IMR-90 (cell line): ENCODE results near the gene STXBP4. TPM values are rescaled to one million over a fixed set of nuclear protein-coding genes. Genes with fewer than 3 reads are reported as not detected.

ENCODE experiments used
- ATAC-seq: fragments of 200-7000 bp; cut with Tn5 transposase; 2 replicates; pipeline ENCODE4 v1.9.1; 2020; ENCODE audit warnings: low read depth, mild to moderate bottlenecking, moderate library complexity
- BruUV-seq: library from RNA; stranded (reverse); fragments of 400-500 nt; replicated peaks from 2 replicates; lab custom pipeline; 2021; lab: Mats Ljungman, UMichigan
- CTCF ChIA-PET: fragments of 300-600 bp; formaldehyde crosslinking; extraction: SDS; loops from one replicate; lab custom pipeline; 2021; ENCODE audit warnings: antibody characterized with exemption; lab: Yijun Ruan, JAX
- POLR2A ChIA-PET: fragments of 300-600 bp; sonication (Branson Sonifier 250); formaldehyde crosslinking; loops from one replicate; lab custom pipeline; 2022; ENCODE audit warnings: antibody characterized with exemption; ENCODE audit not compliant: unreplicated experiment; lab: Charles Lee
- DNase-seq: peaks from one replicate; pipeline ENCODE4 v3.0.0; 2013
- H2AFZ ChIP-seq: replicated peaks from 2 replicates; pipeline ENCODE3; 2013; ENCODE audit warnings: low read length, mild to moderate bottlenecking; ENCODE audit not compliant: poor library complexity
- H2AK5ac ChIP-seq: 2 replicates; pipeline ENCODE4 v1.6.1; 2013; ENCODE audit warnings: low read depth, low read length, inconsistent platforms
- H2AK9ac ChIP-seq: replicated peaks from 2 replicates; pipeline ENCODE3; 2013; ENCODE audit warnings: mild to moderate bottlenecking, low read depth, low read length, moderate library complexity; ENCODE audit not compliant: poor library complexity
- H2BK120ac ChIP-seq: 2 replicates; pipeline ENCODE4 v1.6.1; 2013; ENCODE audit warnings: low read depth, low read length, inconsistent platforms
- H2BK15ac ChIP-seq: 3 replicates; pipeline ENCODE4 v1.6.1; 2013; ENCODE audit warnings: low read depth, low read length, inconsistent platforms
- H2BK20ac ChIP-seq: 2 replicates; pipeline ENCODE4 v1.6.1; 2013; ENCODE audit warnings: low read depth, mild to moderate bottlenecking, inconsistent platforms, low read length, moderate library complexity
- H2BK5ac ChIP-seq: 2 replicates; pipeline ENCODE4 v1.6.1; 2013; ENCODE audit warnings: mild to moderate bottlenecking, low read depth, low read length, inconsistent platforms; ENCODE audit not compliant: poor library complexity, severe bottlenecking
- H3K14ac ChIP-seq: replicated peaks from 2 replicates; pipeline ENCODE4 v1.6.1; 2013; ENCODE audit warnings: low read depth, low read length, inconsistent platforms
- H3K18ac ChIP-seq: 2 replicates; pipeline ENCODE4 v1.6.1; 2013; ENCODE audit warnings: low read depth, low read length, control low read depth
- H3K23ac ChIP-seq: 2 replicates; pipeline ENCODE4 v1.6.1; 2013; ENCODE audit warnings: low read depth, low read length, inconsistent platforms
- H3K27ac ChIP-seq: 2 replicates; pipeline ENCODE4 v1.5.1; 2013; ENCODE audit warnings: mild to moderate bottlenecking, control low read depth, low read length; ENCODE audit not compliant: insufficient read depth
- H3K27me3 ChIP-seq: 2 replicates; pipeline ENCODE4 v1.6.1; 2013; ENCODE audit warnings: low read length; ENCODE audit not compliant: control insufficient read depth, insufficient read depth
- H3K36me3 ChIP-seq: 2 replicates; pipeline ENCODE4 v1.6.1; 2013; ENCODE audit warnings: low read length, mixed read lengths; ENCODE audit not compliant: control insufficient read depth, insufficient read depth
- H3K4ac ChIP-seq: 2 replicates; pipeline ENCODE4 v1.6.1; 2013; ENCODE audit warnings: low read depth, low read length, inconsistent platforms
- H3K4me1 ChIP-seq: 2 replicates; pipeline ENCODE4 v1.6.1; 2013; ENCODE audit warnings: low read length, mixed read lengths; ENCODE audit not compliant: control insufficient read depth, insufficient read depth
- H3K4me2 ChIP-seq: 2 replicates; pipeline ENCODE4 v1.6.1; 2013; ENCODE audit warnings: low read depth, mild to moderate bottlenecking, control low read depth, low read length, moderate library complexity
- H3K4me3 ChIP-seq: 2 replicates; pipeline ENCODE4 v1.5.1; 2013; ENCODE audit warnings: low read depth, mild to moderate bottlenecking, control low read depth, low read length, moderate library complexity; ENCODE audit not compliant: insufficient read depth
- H3K56ac ChIP-seq: 2 replicates; pipeline ENCODE4 v1.6.1; 2013; ENCODE audit warnings: low read length, inconsistent platforms; ENCODE audit not compliant: insufficient read depth; ENCODE audit errors: extremely low read depth
- H3K79me1 ChIP-seq, 2 experiments: 2 replicates each; pipeline ENCODE4 v1.6.1; 2013; ENCODE audit warnings: low read length in 2 of 2, inconsistent platforms in 1 of 2, low read depth in 1 of 2
- H3K9ac ChIP-seq: 2 replicates; pipeline ENCODE4 v1.6.1; 2013; ENCODE audit warnings: low read depth, low read length, control low read depth
- H3K9me1 ChIP-seq: 2 replicates; pipeline ENCODE4 v1.6.1; 2013; ENCODE audit warnings: low read length, inconsistent platforms; ENCODE audit not compliant: insufficient read depth
- H3K9me3 ChIP-seq: 2 replicates; pipeline ENCODE4 v1.6.1; 2013; ENCODE audit warnings: low read length; ENCODE audit not compliant: control insufficient read depth, insufficient read depth
- H4K20me1 ChIP-seq: 2 replicates; pipeline ENCODE4 v1.6.1; 2013; ENCODE audit warnings: low read length, inconsistent platforms; ENCODE audit not compliant: insufficient read depth
- H4K5ac ChIP-seq: 2 replicates; pipeline ENCODE4 v1.6.1; 2013; ENCODE audit warnings: mild to moderate bottlenecking, low read depth, low read length, control low read depth
- H4K8ac ChIP-seq, 2 experiments: 2 replicates each; pipeline ENCODE4 v1.6.1; 2013; ENCODE audit warnings: low read depth in 2 of 2, low read length in 2 of 2, control low read depth in 1 of 2, inconsistent platforms in 1 of 2
- H4K91ac ChIP-seq: 2 replicates; pipeline ENCODE4 v1.6.1; 2013; ENCODE audit warnings: low read depth, low read length, inconsistent platforms; ENCODE audit not compliant: insufficient read depth
- CHD1 ChIP-seq: IDR thresholded peaks from 2 replicates; pipeline ENCODE4 v1.6.1; 2012; ENCODE audit warnings: low read depth, low read length, improper control_type of control experiment
- CTCF ChIP-seq: conservative IDR thresholded peaks from 2 replicates; pipeline ENCODE4 v1.5.1; 2012; ENCODE audit warnings: mild to moderate bottlenecking, low read depth, low read length, improper control_type of control experiment
- ELK1 ChIP-seq: fragments of 150-350 bp; IDR thresholded peaks from 2 replicates; pipeline ENCODE4 v1.6.1; 2016; ENCODE audit warnings: low read depth, mild to moderate bottlenecking, low read length, moderate library complexity, borderline replicate concordance
- FOS ChIP-seq: fragments of 150-350 bp; IDR thresholded peaks from 2 replicates; pipeline ENCODE4 v1.6.1; 2016; ENCODE audit warnings: low read depth, low read length
- MXI1 ChIP-seq: IDR thresholded peaks from 2 replicates; pipeline ENCODE4 v1.6.1; 2012; ENCODE audit warnings: low read depth, mild to moderate bottlenecking, low read length, moderate library complexity, borderline replicate concordance
- RAD21 ChIP-seq: IDR thresholded peaks from 2 replicates; pipeline ENCODE4 v1.6.1; 2012; ENCODE audit warnings: low read length, improper control_type of control experiment
- RCOR1 ChIP-seq: IDR thresholded peaks from 2 replicates; pipeline ENCODE4 v1.6.1; 2012; ENCODE audit warnings: mild to moderate bottlenecking, low read length, improper control_type of control experiment; ENCODE audit not compliant: insufficient replicate concordance
- RFX5 ChIP-seq: IDR thresholded peaks from 2 replicates; pipeline ENCODE4 v1.8.0; 2012; ENCODE audit warnings: low read depth, mild to moderate bottlenecking, low read length, moderate library complexity
- SMC3 ChIP-seq: fragments of 150-350 bp; IDR thresholded peaks from 2 replicates; pipeline ENCODE4 v1.6.1; 2016; ENCODE audit warnings: low read depth, mild to moderate bottlenecking, antibody characterized with exemption, low read length, moderate library complexity
- USF2 ChIP-seq: fragments of 150-350 bp; IDR thresholded peaks from 2 replicates; pipeline ENCODE4 v1.6.1; 2017; ENCODE audit warnings: mild to moderate bottlenecking, antibody characterized with exemption, low read length, low read depth
- WGBS, 2 experiments: methylation state at CpG; one replicate each; pipeline versions ENCODE4 v1.1.5 to v1.1.7; 2013; ENCODE audit warnings: missing lambda C conversion rate in 2 of 2; ENCODE audit not compliant: insufficient read length in 1 of 2; ENCODE audit errors: extremely low coverage in 2 of 2; 5-methylcytosine and 5-hydroxymethylcytosine counted together
- dilution Hi-C: fragments of 300-500 bp; cut with HindIII; formaldehyde crosslinking; loops from one replicate; pipeline ENCODE4 v1.14.3; 2018; ENCODE audit warnings: low sequenced_read_pairs; ENCODE audit not compliant: unreplicated experiment
- in situ Hi-C: fragments of 300-500 bp; cut with MboI; formaldehyde crosslinking; loops from 3 replicates; pipeline ENCODE4 v1.14.3; 2019; ENCODE audit warnings: low sequenced_read_pairs, inconsistent platforms, mixed read lengths
- intact Hi-C: fragments of 100-400 bp; cut with micrococcal nuclease; formaldehyde crosslinking; loops from 2 replicates; pipeline ENCODE4 v1.10.0; 2022
- polyA plus RNA-seq, 3 experiments: library from polyadenylated mRNA; depleted of rRNA; stranded (reverse); fragments of >200 nt; gene quantifications; 2 replicates each; pipeline ENCODE4 v1.2.3, GENCODE V29; 2012; ENCODE audit warnings: low replicate concordance in 1 of 3
- total RNA-seq: library from RNA; depleted of rRNA; stranded (reverse); fragments of >200 nt; gene quantifications from 2 replicates; pipeline ENCODE4 v1.2.3, GENCODE V29; 2012

The STXBP4 gene
- total and polyA plus RNA-seq, 2 of the 4 experiments (the other 2 are of a cell fraction) = 4.1 to 20.4 TPM

GRCh38 chr17:55175788-55176427 is 207.3 kb downstream of the STXBP4 start:
- no peak overlapping the region for H2AK5ac ChIP-seq
- H3K27me3 ChIP-seq = no peaks in the 10 kb centered on the region
- H3K9me1 ChIP-seq = 0 out of 2 replicates have a peak, but pooled peaks cover 2% of the 10 kb centered on the region
- H4K20me1 ChIP-seq = no peaks in the 10 kb centered on the region
- H3K36me3 ChIP-seq = no peaks in the 10 kb centered on the region
- H2BK120ac ChIP-seq = no peak overlapping the region
- no peak overlapping the region for H3K4me2 ChIP-seq
- dilution Hi-C loops (no loop called here), intact Hi-C loops (no loop called here), in situ Hi-C loops (no loop called here)
- H4K91ac ChIP-seq = no peak overlapping the region
- no peaks in the 10 kb centered on the region for H3K79me1 ChIP-seq
- H3K14ac ChIP-seq = no peak overlapping the region
- ChIA-PET POLR2A (no interaction called here), CTCF (no interaction called here)
- H4K5ac ChIP-seq = no peak overlapping the region
- H3K4ac ChIP-seq = no peak overlapping the region
- DNase-seq (no peak), ATAC-seq (no peak)
- no peak overlapping the region for H3K18ac ChIP-seq
- no peak overlapping the region for H2AK9ac ChIP-seq
- H3K56ac ChIP-seq = no peak overlapping the region
- no peak overlapping the region for H2AFZ ChIP-seq
- H4K8ac ChIP-seq = no peak overlapping the region
- H3K4me1 ChIP-seq = peaks cover 2% of the 10 kb centered on the region; the same call in 1 of the 2 replicates
- H3K9me3 ChIP-seq = no peaks in the 10 kb centered on the region
- no peak overlapping the region for H3K9ac ChIP-seq
- H2BK5ac ChIP-seq = no peak overlapping the region
- H2BK20ac ChIP-seq = no peak overlapping the region
- H3K23ac ChIP-seq = no peak overlapping the region
- H3K4me3 ChIP-seq = no peak overlapping the region
- no peak overlapping the region for H2BK15ac ChIP-seq
- BruUV-seq = no TSS peak
- H3K27ac ChIP-seq = no peak overlapping the region
- 91% methylated on average over 4 of the region's 6 CpGs; no CpG with 5 or more reads in 1 of the 2 experiments for WGBS, 2 experiments
- no peak for TF ChIP-seq CTCF
- no peak for TF ChIP-seq RFX5
- no peak for TF ChIP-seq ELK1
- TF ChIP-seq FOS = no peak
- TF ChIP-seq RAD21 = no peak
- TF ChIP-seq MXI1 = no peak
- no peak for TF ChIP-seq RCOR1
- TF ChIP-seq SMC3 = no peak
- TF ChIP-seq CHD1 = no peak
- TF ChIP-seq USF2 = no peak
